ENCODE measurements around the gene FLYWCH2.
"Not testable (repeated sequence)": the region's sequence is repeated elsewhere in the genome, so short reads cannot be mapped to it uniquely, and the experiment has no call there.

FLYWCH2 gene

GRCh38 chr16:2936436-2937011 lies 53.5 kb downstream of the FLYWCH2 start:
- no peak for FAIRE-seq
- peak; percentile 5 for DNase-seq (ENCODE audit: insufficient read length, low spot score)

GRCh38 chr16:2937170-2937569 lies 54.2 kb downstream of the FLYWCH2 start:
- DNase-seq (ENCODE audit: insufficient read length, low spot score) (no peak), FAIRE-seq (no peak)
- no peak for TF ChIP-seq CTCF (IDR thresholded peaks at IDR 0.05; ENCODE audit: insufficient read depth, missing control alignments)

More at GRCh38 chr16:2936436-2937011, 53.5 kb downstream of the FLYWCH2 start:
- TF ChIP-seq CTCF (IDR thresholded peaks at IDR 0.05; ENCODE audit: insufficient read depth, missing control alignments), result no peak

- FAIRE-seq, result no peak
- no peak for DNase-seq (ENCODE audit: insufficient read length, low spot score)
These were observed 55.2 kb downstream of the FLYWCH2 start for GRCh38 chr16:2938206-2938605.

GRCh38 chr16:2939968-2940367 lies 57.0 kb downstream of the FLYWCH2 start:
- DNase-seq (ENCODE audit: insufficient read length, low spot score), result no peak
- no peak for TF ChIP-seq CTCF (IDR thresholded peaks at IDR 0.05; ENCODE audit: insufficient read depth, missing control alignments)
- no peak for FAIRE-seq

More at GRCh38 chr16:2938206-2938605, 55.2 kb downstream of the FLYWCH2 start:
- TF ChIP-seq CTCF (IDR thresholded peaks at IDR 0.05; ENCODE audit: insufficient read depth, missing control alignments), result no peak

GRCh38 chr16:2942045-2942444 lies 59.0 kb downstream of the FLYWCH2 start:
- TF ChIP-seq CTCF (IDR thresholded peaks at IDR 0.05; ENCODE audit: insufficient read depth, missing control alignments), result no peak
- DNase-seq (ENCODE audit: insufficient read length, low spot score) (no peak), FAIRE-seq (no peak)

- DNase-seq (ENCODE audit: insufficient read length, low spot score); FAIRE-seq: not testable (repeated sequence)
These were observed 60.7 kb downstream of the FLYWCH2 start for GRCh38 chr16:2943716-2944115.

GRCh38 chr16:2946649-2947048 lies 63.6 kb downstream of the FLYWCH2 start:
- FAIRE-seq, result no peak
- TF ChIP-seq CTCF (IDR thresholded peaks at IDR 0.05; ENCODE audit: insufficient read depth, missing control alignments), result no peak
- no peak for DNase-seq (ENCODE audit: insufficient read length, low spot score)

All from D721Med (cell line).